Vagina (tissue), 2 donors: ENCODE measurements around the gene ACADSB. TPM values are rescaled to one million over a fixed set of nuclear protein-coding genes. Genes with fewer than 3 reads are reported as not detected.

Experiments used
- DNase-seq, 2 donors: peaks; one replicate each; pipeline ENCODE4 v3.0.0-alpha.2; 2017; ENCODE audit errors: extremely low spot score in 2 of 2
- H3K27ac ChIP-seq: fragments of 200-600 bp; sonication (generic); one replicate; pipeline ENCODE4 v1.5.1; 2019
- H3K27me3 ChIP-seq: fragments of 200-600 bp; sonication (generic); one replicate; pipeline ENCODE4 v1.5.1; 2019
- H3K36me3 ChIP-seq, 2 donors: fragments of 200-600 bp; sonication (generic); one replicate each; pipeline ENCODE4 v1.5.1; 2017 to 2019
- H3K4me1 ChIP-seq: fragments of 200-600 bp; sonication (generic); one replicate; pipeline ENCODE4 v1.5.1; 2019
- H3K4me3 ChIP-seq, 2 donors: fragments of 200-600 bp; sonication (generic); 1 replicate in 1 of 2; 2 replicates in 1 of 2; pipeline ENCODE4 v1.5.1; 2016 to 2019
- H3K9me3 ChIP-seq: fragments of 200-600 bp; sonication (generic); one replicate; pipeline ENCODE4 v1.5.1; 2019
- CTCF ChIP-seq, 3 experiments: fragments of 450-650 bp in 2 of 3; fragments of 200-600 bp in 1 of 3; sonication (generic) in 1 of 3; IDR thresholded peaks; one replicate each; pipeline ENCODE4 v1.5.1; 2017 to 2019; ENCODE audit warnings: antibody characterized with exemption in 3 of 3, mild to moderate bottlenecking in 2 of 3, moderate library complexity in 2 of 3
- POLR2A ChIP-seq, 2 donors: fragments of 450-650 bp; IDR thresholded peaks; one replicate each; pipeline ENCODE4 v1.6.1; 2017; ENCODE audit warnings: antibody characterized with exemption in 2 of 2, mild to moderate bottlenecking in 2 of 2, moderate library complexity in 2 of 2
- POLR2AphosphoS5 ChIP-seq, 2 donors: sonication (generic); formaldehyde crosslinking; IDR thresholded peaks; one replicate each; pipeline ENCODE4 v1.9.0; 2017; ENCODE audit warnings: antibody characterized with exemption in 2 of 2, mild to moderate bottlenecking in 2 of 2, low read depth in 1 of 2; ENCODE audit not compliant: insufficient read depth in 1 of 2
- intact Hi-C: fragments of 100-400 bp; cut with DNase I; formaldehyde crosslinking; loops from one replicate; pipeline ENCODE4 v1.15.1; 2023
- total RNA-seq: library from RNA; depleted of rRNA; stranded (reverse); fragments of >200 nt; gene quantifications from one replicate; pipeline ENCODE4 v1.2.3, GENCODE V29; 2016

ACADSB gene
- total RNA-seq, 1 donor from 2014 or later: 10.3 TPM

DNA sequence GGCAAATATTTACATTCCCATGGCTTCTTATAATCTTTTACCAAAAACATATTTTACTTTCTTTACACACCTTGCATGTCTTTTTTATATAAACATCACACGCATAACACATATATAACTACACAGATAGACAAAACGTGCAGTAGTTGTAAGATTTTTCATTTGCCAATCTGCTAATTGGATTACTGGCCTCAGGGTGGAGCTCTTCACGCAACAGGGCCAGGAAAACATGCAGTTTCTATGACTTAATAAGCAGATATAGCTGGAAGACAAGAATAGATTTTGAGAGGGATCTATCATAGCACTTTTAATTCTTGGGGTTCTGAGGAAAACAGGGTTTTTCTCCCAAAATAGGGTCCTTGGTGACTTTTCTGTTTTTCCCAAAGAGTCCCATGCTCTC, 12.7 kb downstream of the ACADSB start:
- no peaks in the 10 kb centered on the region for H3K36me3 ChIP-seq
- no peaks in the 10 kb centered on the region for H3K27me3 ChIP-seq
- no peak overlapping the region for H3K27ac ChIP-seq
- TF ChIP-seq POLR2AphosphoS5 (IDR thresholded peaks at IDR 0.05; ENCODE audit: insufficient read depth in 1 of 2, low read depth in 1 of 2) (no peak), CTCF (IDR thresholded peaks at IDR 0.05) (no peak), POLR2A (IDR thresholded peaks at IDR 0.05) (no peak)
- intact Hi-C loops: no loop called here
- no peak overlapping the region for H3K4me3 ChIP-seq
- no peaks in the 10 kb centered on the region for H3K9me3 ChIP-seq
- no peak for DNase-seq
- H3K4me1 ChIP-seq: peaks cover 6% of the 10 kb centered on the region

- Histone ChIP-seq H3K4me3 (no peak overlapping the region), H3K4me1 (no peaks in the 10 kb centered on the region), H3K27me3 (no peaks in the 10 kb centered on the region), H3K36me3 (no peaks in the 10 kb centered on the region), H3K27ac (no peak overlapping the region), H3K9me3 (no peaks in the 10 kb centered on the region)
- no peak for DNase-seq
- TF ChIP-seq CTCF (IDR thresholded peaks at IDR 0.05) (no peak), POLR2AphosphoS5 (IDR thresholded peaks at IDR 0.05; ENCODE audit: insufficient read depth in 1 of 2, low read depth in 1 of 2) (no peak), POLR2A (IDR thresholded peaks at IDR 0.05) (no peak)
- intact Hi-C loops: no loop called here
These were observed 15.7 kb downstream of the ACADSB start for GRCh38 chr10:123024540-123024939.

- intact Hi-C loops: no loop called here
- TF ChIP-seq POLR2AphosphoS5 (IDR thresholded peaks at IDR 0.05; ENCODE audit: insufficient read depth in 1 of 2, low read depth in 1 of 2) (no peak), POLR2A (IDR thresholded peaks at IDR 0.05) (no peak), CTCF (IDR thresholded peaks at IDR 0.05) (no peak)
These were observed 17.5 kb downstream of the ACADSB start for GRCh38 chr10:123026302-123026701.

DNA sequence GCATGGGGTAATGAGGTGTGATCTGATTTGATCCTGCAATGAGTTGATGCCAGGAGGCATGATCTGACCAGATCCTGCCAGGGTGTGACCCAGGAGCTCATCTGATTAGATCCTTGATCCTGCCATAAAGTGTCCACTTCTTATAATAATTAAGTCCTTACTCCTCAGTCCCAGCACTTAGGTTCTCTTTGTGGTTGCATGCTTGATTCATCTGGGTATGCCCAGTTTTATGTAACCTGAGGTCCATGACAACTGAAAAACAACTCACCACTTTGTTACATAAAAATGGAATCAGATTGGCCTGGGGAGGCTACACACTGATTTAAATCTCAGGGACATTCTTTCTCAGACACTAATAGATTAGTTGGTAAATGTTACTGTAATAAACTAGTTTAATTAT, 19.1 kb downstream of the ACADSB start:
- no peak for DNase-seq
- Histone ChIP-seq H3K27me3 (no peaks in the 10 kb centered on the region), H3K4me1 (no peaks in the 10 kb centered on the region), H3K36me3 (no peaks in the 10 kb centered on the region), H3K27ac (no peak overlapping the region), H3K9me3 (no peaks in the 10 kb centered on the region), H3K4me3 (no peak overlapping the region)
- intact Hi-C loops: no loop called here
- TF ChIP-seq POLR2A (IDR thresholded peaks at IDR 0.05) (no peak), CTCF (IDR thresholded peaks at IDR 0.05) (no peak), POLR2AphosphoS5 (IDR thresholded peaks at IDR 0.05; ENCODE audit: insufficient read depth in 1 of 2, low read depth in 1 of 2) (no peak)

More at GRCh38 chr10:123026302-123026701, 17.5 kb downstream of the ACADSB start:
- no peaks in the 10 kb centered on the region for H3K36me3 ChIP-seq
- no peaks in the 10 kb centered on the region for H3K4me1 ChIP-seq
- H3K9me3 ChIP-seq: no peaks in the 10 kb centered on the region
- DNase-seq: no peak
- no peaks in the 10 kb centered on the region for H3K27me3 ChIP-seq
- no peak overlapping the region for H3K27ac ChIP-seq
- H3K4me3 ChIP-seq: no peak overlapping the region

DNA sequence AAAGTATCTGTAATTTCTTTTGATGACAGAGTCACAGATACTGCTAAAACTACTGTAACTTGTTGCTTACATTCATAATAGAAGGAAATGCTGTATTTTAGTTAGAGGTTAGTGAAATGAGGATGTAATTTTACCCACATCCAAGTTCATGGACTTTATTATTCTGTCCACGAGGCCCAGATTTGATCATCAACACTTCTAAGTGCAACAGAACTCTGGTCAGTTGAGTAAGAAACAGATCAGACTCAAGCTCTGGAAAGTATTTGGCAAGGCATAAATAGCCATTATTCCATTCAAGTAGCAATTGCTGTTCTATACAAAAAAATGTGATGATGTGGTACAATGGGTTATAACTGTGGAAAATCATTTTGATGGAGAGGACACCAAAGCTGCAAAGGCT, 22.3 kb downstream of the ACADSB start:
- intact Hi-C loops: no loop called here
- DNase-seq: no peak
- H3K9me3 ChIP-seq: no peaks in the 10 kb centered on the region
- no peaks in the 10 kb centered on the region for H3K4me1 ChIP-seq
- no peak overlapping the region for H3K27ac ChIP-seq
- H3K27me3 ChIP-seq: no peaks in the 10 kb centered on the region
- peaks cover 0 to 15% of the 10 kb centered on the region in 2 donors for H3K36me3 ChIP-seq
- TF ChIP-seq POLR2AphosphoS5 (IDR thresholded peaks at IDR 0.05; ENCODE audit: insufficient read depth in 1 of 2, low read depth in 1 of 2) (no peak), CTCF (IDR thresholded peaks at IDR 0.05) (no peak), POLR2A (IDR thresholded peaks at IDR 0.05) (no peak)
- H3K4me3 ChIP-seq: no peak overlapping the region
